ENCODE results near the gene KANSL3.

Gene KANSL3

GRCh38 chr2:96546321-96546720, 91.8 kb downstream of the KANSL3 start:
- no peak for DNase-seq (ENCODE audit: low spot score)
